ENCODE data around the gene GCHFR.

GCHFR gene

GRCh38 chr15:40789999-40790398, 26.1 kb downstream of the GCHFR start:
- no peaks in the 10 kb centered on the region for H3K79me2 ChIP-seq (ENCODE audit: low read length)
- H2AFZ ChIP-seq (ENCODE audit: low read depth, low read length) = no peak overlapping the region
- H3K9me3 ChIP-seq (ENCODE audit: insufficient read depth, low read length) = no peaks in the 10 kb centered on the region
- no peaks in the 10 kb centered on the region for H4K20me1 ChIP-seq (ENCODE audit: insufficient read depth, low read length)
- H3K27me3 ChIP-seq (ENCODE audit: low read depth, low read length) = no peaks in the 10 kb centered on the region
- H3K4me2 ChIP-seq (ENCODE audit: low read length) = no peak overlapping the region
- no peaks in the 10 kb centered on the region for H3K4me1 ChIP-seq (ENCODE audit: low read length)
- H3K9ac ChIP-seq (ENCODE audit: low read length) = no peak overlapping the region
- no peaks in the 10 kb centered on the region for H3K36me3 ChIP-seq (replicated peaks; ENCODE audit: low read depth, low read length)
- H3K27ac ChIP-seq (ENCODE audit: low read length) = no peak overlapping the region
- TF ChIP-seq CTCF (IDR thresholded peaks at IDR 0.05; ENCODE audit: low read depth, low read length) (no peak), EZH2phosphoT487 (IDR thresholded peaks at IDR 0.05; ENCODE audit: low read depth) (no peak)
- no peak overlapping the region for H3K4me3 ChIP-seq (ENCODE audit: low read length)

- Histone ChIP-seq H3K9ac (ENCODE audit: low read length) (no peak overlapping the region), H2AFZ (ENCODE audit: low read depth, low read length) (no peak overlapping the region), H3K27ac (ENCODE audit: low read length) (no peak overlapping the region), H4K20me1 (ENCODE audit: insufficient read depth, low read length) (no peaks in the 10 kb centered on the region), H3K27me3 (ENCODE audit: low read depth, low read length) (no peaks in the 10 kb centered on the region), H3K79me2 (ENCODE audit: low read length) (no peaks in the 10 kb centered on the region), H3K4me3 (ENCODE audit: low read length) (no peak overlapping the region), H3K4me1 (ENCODE audit: low read length) (no peaks in the 10 kb centered on the region), H3K36me3 (replicated peaks; ENCODE audit: low read depth, low read length) (no peaks in the 10 kb centered on the region), H3K9me3 (ENCODE audit: insufficient read depth, low read length) (no peaks in the 10 kb centered on the region), H3K4me2 (ENCODE audit: low read length) (no peak overlapping the region)
- no peak for TF ChIP-seq EZH2phosphoT487 (IDR thresholded peaks at IDR 0.05; ENCODE audit: low read depth)
- no peak for TF ChIP-seq CTCF (IDR thresholded peaks at IDR 0.05; ENCODE audit: low read depth, low read length)
Observed at GRCh38 chr15:40790718-40791117, 26.9 kb downstream of the GCHFR start.

GRCh38 chr15:40792394-40792793, 28.5 kb downstream of the GCHFR start:
- Histone ChIP-seq H3K27me3 (ENCODE audit: low read depth, low read length) (no peaks in the 10 kb centered on the region), H3K79me2 (ENCODE audit: low read length) (no peaks in the 10 kb centered on the region), H4K20me1 (ENCODE audit: insufficient read depth, low read length) (no peaks in the 10 kb centered on the region), H3K9ac (ENCODE audit: low read length) (no peak overlapping the region), H3K4me1 (ENCODE audit: low read length) (no peaks in the 10 kb centered on the region), H3K9me3 (ENCODE audit: insufficient read depth, low read length) (no peaks in the 10 kb centered on the region), H2AFZ (ENCODE audit: low read depth, low read length) (no peak overlapping the region), H3K36me3 (replicated peaks; ENCODE audit: low read depth, low read length) (no peaks in the 10 kb centered on the region), H3K27ac (ENCODE audit: low read length) (no peak overlapping the region), H3K4me2 (ENCODE audit: low read length) (no peak overlapping the region), H3K4me3 (ENCODE audit: low read length) (no peak overlapping the region)
- TF ChIP-seq EZH2phosphoT487 (IDR thresholded peaks at IDR 0.05; ENCODE audit: low read depth) = no peak
- TF ChIP-seq CTCF (IDR thresholded peaks at IDR 0.05; ENCODE audit: low read depth, low read length) = no peak

- Histone ChIP-seq H3K4me3 (ENCODE audit: low read length) (no peak overlapping the region), H3K79me2 (ENCODE audit: low read length) (no peaks in the 10 kb centered on the region), H4K20me1 (ENCODE audit: insufficient read depth, low read length) (no peaks in the 10 kb centered on the region), H3K9me3 (ENCODE audit: insufficient read depth, low read length) (no peaks in the 10 kb centered on the region), H2AFZ (ENCODE audit: low read depth, low read length) (no peak overlapping the region), H3K4me1 (ENCODE audit: low read length) (no peaks in the 10 kb centered on the region), H3K9ac (ENCODE audit: low read length) (no peak overlapping the region), H3K36me3 (replicated peaks; ENCODE audit: low read depth, low read length) (no peaks in the 10 kb centered on the region), H3K27me3 (ENCODE audit: low read depth, low read length) (no peaks in the 10 kb centered on the region), H3K27ac (ENCODE audit: low read length) (no peak overlapping the region), H3K4me2 (ENCODE audit: low read length) (no peak overlapping the region)
- TF ChIP-seq EZH2phosphoT487 (IDR thresholded peaks at IDR 0.05; ENCODE audit: low read depth) (no peak), CTCF (IDR thresholded peaks at IDR 0.05; ENCODE audit: low read depth, low read length) (no peak)
Observed at GRCh38 chr15:40793216-40793989, 29.5 kb downstream of the GCHFR start.

Data from OCI-LY3 (cell line).